ENCODE measurements around the gene COX7C.

DNA sequence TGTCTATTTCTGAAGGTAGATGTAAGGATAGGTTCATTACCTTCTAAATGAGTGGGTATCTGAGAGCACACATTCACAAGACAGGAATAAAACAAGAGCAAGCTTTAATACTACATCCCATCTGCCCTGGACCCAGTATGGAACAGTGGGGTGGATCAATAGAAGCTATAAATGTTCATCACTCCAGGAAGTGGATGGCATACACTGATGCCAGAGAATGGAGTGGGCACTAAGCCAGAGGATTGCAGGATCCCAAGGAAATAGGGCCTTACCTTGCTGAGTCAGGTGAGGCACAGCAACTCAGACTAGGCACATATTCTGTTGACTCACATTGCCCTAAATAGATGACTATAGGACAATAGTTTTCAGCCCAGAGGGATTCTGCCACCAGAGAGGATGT lies 21.3 kb upstream of the COX7C start:
- no peak for TF ChIP-seq EZH2 (IDR thresholded peaks at IDR 0.05)
- TF ChIP-seq POLR2AphosphoS5 (IDR thresholded peaks at IDR 0.05; ENCODE audit: borderline replicate concordance, low read depth, low read length) = no peak
- no peak for TF ChIP-seq FOXP2 (optimal IDR thresholded peaks at IDR 0.05; ENCODE audit: control extremely low read depth, extremely low read length, insufficient read depth)
